NCI-H226 (cell line): Measurements from ENCODE around the gene CDC37L1.
"Not testable (repeated sequence)": the region's sequence is repeated elsewhere in the genome, so short reads cannot be mapped to it uniquely, and the experiment has no call there.

Experiments
- DNase-seq: peaks from one replicate; pipeline ENCODE4 v3.0.0-alpha.2; 2015

CDC37L1 gene

GRCh38 chr9:4679268-4680172, at the start of gene CDC37L1:
Gene CDC37L1, plus strand, starts transcription at chr9:4679569. Its CDS starts 199 bp downstream, at chr9:4679768.
- DNase-seq: peak; percentile 87

DNA sequence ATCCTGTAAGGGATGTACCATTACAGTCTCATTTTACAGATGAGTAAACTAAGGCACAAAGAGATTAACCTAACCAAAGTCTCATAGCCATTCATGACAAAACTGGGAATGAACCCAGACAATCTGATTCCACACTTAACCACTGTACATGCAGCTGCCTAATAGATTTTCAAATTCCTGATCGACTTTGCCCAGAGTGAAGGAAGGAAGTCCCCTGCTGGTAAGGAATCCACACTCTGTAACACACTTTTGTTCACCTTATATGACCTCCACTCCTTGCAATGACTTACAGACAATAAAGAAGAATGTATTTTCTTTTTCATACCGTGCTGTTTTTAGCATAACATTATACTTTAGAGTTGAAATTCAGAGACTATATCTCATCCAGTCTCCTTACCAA, 48.5 kb upstream of the CDC37L1 start:
- no peak for DNase-seq

GRCh38 chr9:4638968-4639367, 40.4 kb upstream of the CDC37L1 start:
- no peak for DNase-seq

DNA sequence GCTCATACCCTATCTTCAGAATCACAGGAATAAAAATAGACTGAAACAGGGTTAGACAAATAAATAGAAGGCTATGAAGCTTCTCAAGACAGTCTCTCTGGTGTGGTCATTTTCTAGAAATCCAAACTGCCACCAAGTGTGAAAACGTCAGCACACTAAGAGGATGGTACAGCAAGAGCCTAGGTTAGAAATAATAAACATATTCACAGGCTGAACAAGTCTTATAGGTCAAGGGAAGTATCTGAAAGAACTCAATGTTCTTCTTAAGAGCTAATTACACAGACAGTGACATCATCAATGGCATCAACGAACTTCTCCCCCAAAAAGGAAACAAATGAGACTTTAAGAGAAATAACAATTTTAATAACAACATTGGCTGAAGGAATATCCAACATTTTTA, 39.9 kb upstream of the CDC37L1 start:
- no peak for DNase-seq

GRCh38 chr9:4640027-4640426, 39.3 kb upstream of the CDC37L1 start:
- DNase-seq: no peak

DNA sequence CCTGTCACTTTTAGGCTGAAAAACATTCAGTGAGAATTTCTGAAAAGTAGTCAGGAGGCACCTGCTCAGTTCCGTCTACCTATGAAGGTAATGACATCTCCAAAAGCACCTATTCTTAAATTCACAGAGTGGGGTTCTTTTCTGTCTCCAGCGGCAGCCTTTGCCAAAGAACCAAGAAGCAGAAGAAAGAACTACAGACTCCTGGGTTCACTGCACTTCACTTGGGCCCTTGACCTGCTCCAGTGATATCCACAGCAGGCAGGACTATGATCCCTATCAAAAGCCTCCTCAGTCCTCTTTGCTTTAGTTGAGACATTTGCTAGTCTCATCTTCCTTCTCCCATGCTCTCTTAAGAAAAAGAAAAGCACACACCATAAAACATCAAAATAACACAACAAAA, 37.0 kb upstream of the CDC37L1 start:
- DNase-seq: no peak

DNA sequence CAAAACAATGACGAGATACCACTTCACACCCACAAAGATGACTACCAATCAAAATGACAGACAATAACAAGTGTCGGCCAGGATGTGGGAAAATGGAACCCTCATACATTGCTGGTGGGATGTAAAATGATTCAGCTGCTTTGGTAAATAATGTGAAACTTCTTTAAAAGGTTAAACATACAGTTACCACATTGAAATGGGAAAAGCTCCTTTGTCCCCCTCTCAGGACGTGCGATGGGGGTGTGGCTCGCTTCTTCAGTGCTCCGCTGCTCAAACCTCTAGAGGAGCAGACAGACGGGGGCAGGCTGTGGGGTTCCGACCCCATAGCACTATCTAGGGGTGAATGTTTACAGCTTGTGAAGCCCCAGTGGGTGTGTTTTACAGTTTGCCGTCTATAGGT, 25.3 kb upstream of the CDC37L1 start:
- no peak for DNase-seq

- DNase-seq: no peak
Measured at GRCh38 chr9:4654538-4654937, 24.8 kb upstream of the CDC37L1 start.

- DNase-seq: not testable (repeated sequence)
Measured at GRCh38 chr9:4656196-4656595, 23.2 kb upstream of the CDC37L1 start.

- no peak for DNase-seq
Measured at GRCh38 chr9:4656621-4657020, 22.7 kb upstream of the CDC37L1 start.

DNA sequence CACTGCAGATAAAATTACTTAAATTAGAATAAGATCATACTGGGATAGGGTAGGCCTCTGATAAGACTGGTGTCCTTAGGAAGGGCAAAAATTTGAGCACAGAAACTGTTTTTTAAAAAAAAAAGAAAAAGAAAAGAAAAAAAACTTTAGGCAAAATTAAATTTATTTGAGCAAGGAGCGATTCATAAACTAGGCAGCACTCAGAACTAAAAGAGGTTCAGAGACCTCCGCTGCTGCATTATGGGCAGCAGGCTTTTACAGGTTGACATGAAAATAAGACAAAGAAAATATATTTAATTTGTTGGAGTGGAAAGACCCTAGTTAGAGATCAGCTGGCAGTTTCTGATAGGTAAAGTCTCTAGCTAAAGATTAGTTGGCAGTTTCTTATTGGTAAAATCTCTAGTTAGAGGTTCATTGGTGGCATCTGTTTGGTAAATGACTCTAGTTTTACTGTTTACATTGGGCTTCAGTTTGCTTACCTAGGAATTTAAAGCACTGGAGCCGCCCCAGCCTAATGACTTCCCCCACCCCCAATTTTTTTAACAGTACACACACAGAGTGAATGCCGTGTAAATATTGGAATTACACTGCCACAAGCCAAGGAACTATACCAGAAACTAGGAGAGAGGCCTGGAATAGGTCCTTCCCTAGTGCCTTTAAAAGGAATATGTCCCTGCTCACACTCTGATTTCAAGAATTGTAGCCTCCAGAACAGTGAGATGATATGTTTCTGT, 21.8 kb upstream of the CDC37L1 start:
- no peak for DNase-seq

- not testable (repeated sequence) for DNase-seq
Measured at GRCh38 chr9:4660665-4661064, 18.7 kb upstream of the CDC37L1 start.

DNA sequence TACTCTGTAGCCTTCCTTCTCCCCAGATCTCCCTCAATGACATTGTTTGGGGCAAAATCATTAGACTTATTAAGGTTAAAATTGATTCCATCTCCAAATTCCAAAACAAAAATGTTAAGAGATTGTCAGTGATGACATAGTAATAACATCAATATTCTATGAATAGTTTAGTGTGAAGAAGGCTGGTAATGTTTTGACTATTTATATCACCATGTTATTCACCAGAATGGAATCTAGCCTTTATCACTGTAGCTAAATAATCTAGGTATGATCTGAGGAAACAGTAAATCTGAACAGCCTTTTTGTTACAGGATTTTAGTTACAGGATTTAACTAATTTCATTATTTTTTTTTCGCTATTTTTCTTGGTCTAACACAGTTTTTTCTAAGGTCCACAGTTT, 18.2 kb upstream of the CDC37L1 start:
- peak; percentile 65 for DNase-seq

- peak; percentile 72 for DNase-seq
Measured at GRCh38 chr9:4661611-4662010, 17.8 kb upstream of the CDC37L1 start.

GRCh38 chr9:4662108-4662988, 17.0 kb upstream of the CDC37L1 start, which contains the start of gene PLPP6:
Gene PLPP6, plus strand, starts transcription at chr9:4662294. Its CDS starts 82 bp downstream, at chr9:4662376.
- DNase-seq: peak; percentile 89

DNA sequence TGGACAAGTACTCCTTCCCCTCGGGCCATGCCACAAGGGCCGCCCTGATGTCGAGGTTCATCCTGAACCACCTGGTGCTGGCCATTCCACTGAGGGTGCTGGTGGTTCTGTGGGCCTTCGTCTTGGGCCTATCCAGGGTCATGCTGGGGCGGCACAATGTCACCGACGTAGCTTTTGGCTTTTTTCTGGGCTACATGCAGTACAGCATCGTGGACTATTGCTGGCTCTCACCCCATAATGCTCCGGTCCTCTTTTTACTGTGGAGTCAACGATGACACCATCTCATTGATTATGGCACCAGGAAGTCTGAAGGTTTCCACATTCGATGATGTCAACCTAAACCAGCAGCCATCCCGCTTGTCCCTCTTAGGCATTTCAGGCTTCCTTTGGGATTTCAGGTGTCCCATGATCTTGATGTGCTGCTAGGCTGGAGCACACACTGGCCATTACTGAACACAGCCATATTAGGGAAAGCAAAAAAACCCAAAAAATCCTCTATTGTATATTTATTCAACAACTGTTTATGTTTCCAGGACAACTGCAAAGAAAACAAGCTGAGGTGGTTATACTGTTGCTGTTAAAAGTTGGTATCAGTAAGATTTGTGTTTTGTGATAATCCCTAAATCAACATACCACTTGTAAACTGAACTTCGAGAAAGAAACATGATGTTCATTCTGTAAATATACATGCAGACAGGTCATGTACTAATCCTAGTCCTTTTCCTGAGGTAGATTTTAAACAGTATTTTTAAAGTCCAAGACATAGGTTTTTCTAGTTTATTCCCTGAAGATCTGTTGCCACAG, 16.2 kb upstream of the CDC37L1 start:
- DNase-seq: no peak

GRCh38 chr9:4663956-4664355, 15.4 kb upstream of the CDC37L1 start:
- no peak for DNase-seq

DNA sequence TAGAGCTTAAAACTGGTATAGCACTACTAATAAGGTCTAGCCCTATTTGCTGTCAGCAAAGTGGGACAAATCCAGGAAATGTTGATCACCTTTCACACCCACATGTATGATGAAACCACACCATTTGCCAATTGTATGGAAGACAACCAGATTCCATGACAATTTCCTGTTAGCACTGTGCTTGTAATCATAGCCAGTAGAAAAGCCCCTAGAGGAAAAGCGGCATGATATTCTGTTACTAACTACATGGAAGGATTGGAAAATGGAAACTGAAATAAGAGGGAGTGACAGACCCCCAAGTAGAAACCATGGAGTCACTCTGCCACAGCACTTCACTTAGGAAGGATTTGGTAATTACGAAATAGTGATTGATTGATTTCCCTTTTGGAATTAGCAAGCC, 14.0 kb upstream of the CDC37L1 start:
- DNase-seq: peak; percentile 24

DNA sequence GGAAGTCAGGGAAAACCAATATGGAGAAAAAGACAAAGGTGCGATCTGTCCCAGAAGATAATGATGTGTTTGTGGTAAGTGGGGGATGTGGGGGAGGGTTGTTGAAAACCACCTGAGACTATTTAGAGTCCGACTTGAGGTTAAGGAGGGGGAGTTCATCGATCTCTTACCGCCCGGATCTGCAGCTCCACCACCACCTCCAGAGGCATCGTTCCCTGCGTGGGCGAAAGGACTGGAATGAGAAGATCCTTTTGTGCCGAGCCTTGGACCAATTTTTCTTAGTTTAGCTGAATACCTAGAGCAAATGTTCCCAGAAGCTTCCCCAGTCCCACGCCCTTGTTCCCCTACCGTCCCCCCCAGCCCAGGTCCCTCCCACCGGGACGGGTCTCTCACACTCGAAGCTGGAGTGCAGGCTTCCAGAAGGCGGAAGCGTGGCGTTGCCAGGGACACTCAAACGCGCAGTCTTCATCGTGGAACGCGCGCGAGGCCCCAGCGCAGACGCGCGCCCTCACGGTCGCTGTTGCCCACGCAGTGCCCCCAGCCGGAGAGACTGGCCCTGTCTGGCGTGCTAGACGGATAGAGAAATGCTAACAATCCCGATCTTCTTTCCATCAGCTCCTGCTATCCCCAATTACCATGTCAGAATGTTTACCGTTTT, 13.2 kb upstream of the CDC37L1 start, which contains the start of gene SPATA6L:
Gene SPATA6L, minus strand, starts transcription at position 439 of the 658 bp plus-strand sequence. Its CDS starts 230 bp downstream, at position 209.
- DNase-seq: no peak

DNA sequence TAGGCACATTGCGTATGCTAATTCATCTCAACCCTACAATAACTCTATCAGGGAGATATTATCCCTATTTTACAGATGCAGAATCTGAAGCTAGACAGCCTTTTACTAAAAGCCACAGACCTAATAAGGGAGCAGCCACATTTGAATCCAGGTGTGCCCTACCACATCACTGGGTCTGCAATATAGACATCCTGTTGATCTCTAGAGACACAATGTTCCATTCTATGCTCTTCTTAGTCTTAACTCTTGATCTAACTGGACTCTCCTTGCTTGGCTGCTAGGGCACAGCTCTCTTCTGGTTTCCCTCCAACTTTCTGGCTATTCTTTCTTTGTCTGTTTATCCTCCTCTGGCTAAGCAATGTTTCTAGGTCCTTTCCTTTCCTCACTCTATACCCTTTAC, 11.7 kb upstream of the CDC37L1 start:
- DNase-seq: no peak

- DNase-seq: no peak
Measured at GRCh38 chr9:4668604-4669003, 10.8 kb upstream of the CDC37L1 start.
